Measurements from ENCODE around the gene CD44.

Gene CD44

DNA sequence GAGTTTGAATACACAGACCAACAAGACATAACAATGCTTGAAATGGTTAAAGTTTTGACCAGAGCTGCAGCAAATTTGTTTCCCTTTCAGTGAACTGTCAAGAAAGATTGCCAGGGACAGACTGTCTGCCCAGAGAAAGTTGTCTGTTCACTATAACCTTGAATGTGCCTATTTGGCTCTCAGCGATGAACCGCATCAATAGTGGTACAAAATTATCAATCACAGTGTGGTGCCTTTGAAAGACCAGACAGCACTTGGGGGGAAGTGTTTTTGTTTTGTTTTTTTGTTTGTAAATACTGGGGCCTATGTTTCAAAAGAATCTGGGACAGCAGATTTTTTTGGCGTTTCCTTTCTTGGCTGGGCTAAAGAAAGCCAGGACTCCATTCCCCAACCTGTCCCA is 123.1 kb downstream of the CD44 start:
- no peak overlapping the region for H3K4me3 ChIP-seq (ENCODE audit: control insufficient read depth, low read depth, low read length)
- no peak for DNase-seq (ENCODE audit: low read depth)
- TF ChIP-seq, protein P1, sequence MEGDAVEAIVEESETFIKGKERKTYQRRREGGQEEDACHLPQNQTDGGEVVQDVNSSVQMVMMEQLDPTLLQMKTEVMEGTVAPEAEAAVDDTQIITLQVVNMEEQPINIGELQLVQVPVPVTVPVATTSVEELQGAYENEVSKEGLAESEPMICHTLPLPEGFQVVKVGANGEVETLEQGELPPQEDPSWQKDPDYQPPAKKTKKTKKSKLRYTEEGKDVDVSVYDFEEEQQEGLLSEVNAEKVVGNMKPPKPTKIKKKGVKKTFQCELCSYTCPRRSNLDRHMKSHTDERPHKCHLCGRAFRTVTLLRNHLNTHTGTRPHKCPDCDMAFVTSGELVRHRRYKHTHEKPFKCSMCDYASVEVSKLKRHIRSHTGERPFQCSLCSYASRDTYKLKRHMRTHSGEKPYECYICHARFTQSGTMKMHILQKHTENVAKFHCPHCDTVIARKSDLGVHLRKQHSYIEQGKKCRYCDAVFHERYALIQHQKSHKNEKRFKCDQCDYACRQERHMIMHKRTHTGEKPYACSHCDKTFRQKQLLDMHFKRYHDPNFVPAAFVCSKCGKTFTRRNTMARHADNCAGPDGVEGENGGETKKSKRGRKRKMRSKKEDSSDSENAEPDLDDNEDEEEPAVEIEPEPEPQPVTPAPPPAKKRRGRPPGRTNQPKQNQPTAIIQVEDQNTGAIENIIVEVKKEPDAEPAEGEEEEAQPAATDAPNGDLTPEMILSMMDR (IDR thresholded peaks at IDR 0.05; ENCODE audit: control insufficient read depth, insufficient read depth, low read depth, low read length, missing control alignments): no peak

DNA sequence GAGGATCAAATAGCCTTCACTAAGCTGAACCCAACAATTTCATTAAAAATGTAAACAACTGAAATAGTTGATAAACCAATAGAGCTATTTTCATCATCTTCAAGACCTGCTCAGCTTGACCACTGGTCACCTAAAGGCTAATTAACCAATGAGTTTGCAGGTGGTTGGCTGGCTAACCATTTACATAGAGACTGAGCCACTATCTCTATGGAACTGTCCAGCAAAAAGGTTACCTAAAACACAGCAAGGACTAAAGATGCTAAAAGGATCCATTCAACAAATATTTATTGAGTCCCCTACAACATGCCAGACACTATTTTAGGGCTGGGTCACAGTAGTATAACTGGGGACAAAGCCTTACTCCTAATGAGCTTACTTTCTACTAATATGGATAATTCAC is 123.8 kb downstream of the CD44 start:
- no peak overlapping the region for H3K4me3 ChIP-seq (ENCODE audit: control insufficient read depth, low read depth, low read length)
- TF ChIP-seq, protein P1 (IDR thresholded peaks at IDR 0.05; ENCODE audit: control insufficient read depth, insufficient read depth, low read depth, low read length, missing control alignments): no peak
- no peak for DNase-seq (ENCODE audit: low read depth)

DNA sequence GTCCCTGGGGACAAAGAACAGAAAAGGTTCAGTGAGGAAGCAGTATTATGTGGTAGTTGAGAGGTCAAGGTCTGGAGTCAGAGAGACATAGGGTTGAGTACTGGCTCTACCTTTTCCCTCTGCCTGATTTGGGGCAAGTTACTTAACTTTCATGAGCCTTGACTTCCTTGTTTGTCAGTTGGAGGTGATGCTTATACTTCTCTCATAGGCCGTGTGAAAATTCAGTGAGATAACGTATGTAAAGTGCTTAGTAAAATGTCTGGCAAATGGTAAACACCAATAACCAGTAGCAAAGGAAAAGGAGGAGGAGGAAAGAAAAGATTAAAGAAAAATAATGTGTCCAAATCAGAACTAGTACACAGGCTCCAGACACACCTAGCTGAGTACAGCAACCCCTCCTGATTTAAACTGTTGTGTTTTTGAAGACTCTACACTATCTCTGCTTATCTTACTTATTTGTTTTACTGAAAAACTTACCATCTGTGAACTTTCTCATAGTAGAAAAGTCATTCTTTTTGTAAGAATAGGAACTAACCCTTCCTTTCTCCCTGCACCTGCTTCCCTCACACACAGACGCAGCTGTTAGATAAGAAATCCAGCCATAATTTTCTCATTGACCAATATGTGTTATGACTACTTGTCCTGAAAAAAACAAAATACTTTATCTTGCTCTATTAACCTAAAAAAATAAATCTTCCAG is 126.9 kb downstream of the CD44 start:
- TF ChIP-seq, protein P1 (IDR thresholded peaks at IDR 0.05; ENCODE audit: control insufficient read depth, insufficient read depth, low read depth, low read length, missing control alignments): no peak
- DNase-seq (ENCODE audit: low read depth): no peak
- no peak overlapping the region for H3K4me3 ChIP-seq (ENCODE audit: control insufficient read depth, low read depth, low read length)

DNA sequence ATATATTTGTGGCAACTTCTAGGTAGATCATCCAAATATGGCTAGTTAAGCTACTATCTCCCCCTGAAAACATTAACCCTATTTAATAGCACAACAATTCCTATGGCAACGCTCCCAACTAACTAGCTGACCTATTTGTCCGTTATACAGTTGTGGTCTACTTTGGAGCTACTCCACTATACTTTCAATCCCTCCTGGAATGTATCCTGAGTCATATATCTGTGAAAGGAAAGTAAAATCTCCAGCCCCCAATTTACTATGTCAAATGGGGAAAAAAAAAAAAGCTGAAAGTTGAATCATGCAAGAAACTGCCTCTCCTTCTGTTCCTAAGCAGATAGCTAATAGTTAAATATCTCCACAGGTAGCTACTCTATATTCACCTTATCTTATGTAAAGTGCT is 128.5 kb downstream of the CD44 start:
- TF ChIP-seq, protein P1 (IDR thresholded peaks at IDR 0.05; ENCODE audit: control insufficient read depth, insufficient read depth, low read depth, low read length, missing control alignments): no peak
- H3K4me3 ChIP-seq (ENCODE audit: control insufficient read depth, low read depth, low read length): no peak overlapping the region
- DNase-seq (ENCODE audit: low read depth): no peak

DNA sequence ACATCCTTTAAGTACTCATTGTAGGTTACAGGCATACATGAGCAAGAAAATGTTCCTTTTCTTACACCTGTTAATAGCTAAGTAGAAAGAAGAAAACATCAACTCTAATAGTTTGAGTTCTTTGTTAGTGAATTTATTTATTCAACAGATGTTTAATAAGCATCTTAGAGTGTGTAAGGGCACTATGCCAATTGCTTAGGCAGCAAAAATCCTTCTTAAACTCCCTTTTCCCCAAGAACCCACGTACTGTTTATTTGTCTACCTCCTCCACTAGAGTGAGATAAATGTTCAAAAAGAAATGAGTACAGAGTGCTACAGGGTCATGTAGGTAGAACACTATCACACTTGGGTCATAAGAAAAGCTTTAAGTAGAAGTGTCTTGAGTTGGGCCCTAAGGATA is 131.4 kb downstream of the CD44 start:
- DNase-seq (ENCODE audit: low read depth): no peak
- no peak overlapping the region for H3K4me3 ChIP-seq (ENCODE audit: control insufficient read depth, low read depth, low read length)
- TF ChIP-seq, protein P1 (IDR thresholded peaks at IDR 0.05; ENCODE audit: control insufficient read depth, insufficient read depth, low read depth, low read length, missing control alignments): no peak

DNA sequence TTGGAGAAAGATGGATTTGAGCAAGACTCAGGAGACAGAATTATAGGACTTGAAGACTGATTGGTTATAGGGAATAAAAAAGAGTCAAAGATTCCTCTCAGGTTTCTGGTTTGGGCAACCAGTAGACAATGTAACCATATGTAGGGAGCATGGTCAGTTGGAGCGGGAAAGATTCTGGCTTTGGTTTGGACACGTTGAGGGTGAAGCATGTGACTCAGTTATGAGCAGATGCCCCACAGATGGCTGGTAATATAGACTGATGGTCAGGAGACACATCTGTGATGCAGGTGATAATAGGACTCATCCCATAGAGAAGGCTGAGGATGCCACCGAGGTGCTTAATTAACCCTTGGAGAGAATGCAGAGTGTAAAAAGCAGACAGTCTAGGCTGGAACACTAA is 132.1 kb downstream of the CD44 start:
- no peak for DNase-seq (ENCODE audit: low read depth)
- H3K4me3 ChIP-seq (ENCODE audit: control insufficient read depth, low read depth, low read length): no peak overlapping the region
- TF ChIP-seq, protein P1 (IDR thresholded peaks at IDR 0.05; ENCODE audit: control insufficient read depth, insufficient read depth, low read depth, low read length, missing control alignments): no peak
